ENCODE data around the gene NUDT8. TPM values are rescaled to one million over a fixed set of nuclear protein-coding genes. Genes with fewer than 3 reads are reported as not detected.

NUDT8 gene
- polyA plus RNA-seq, 1 of the 3 experiments (the other 2 are of a cell fraction): 2.7 TPM

DNA sequence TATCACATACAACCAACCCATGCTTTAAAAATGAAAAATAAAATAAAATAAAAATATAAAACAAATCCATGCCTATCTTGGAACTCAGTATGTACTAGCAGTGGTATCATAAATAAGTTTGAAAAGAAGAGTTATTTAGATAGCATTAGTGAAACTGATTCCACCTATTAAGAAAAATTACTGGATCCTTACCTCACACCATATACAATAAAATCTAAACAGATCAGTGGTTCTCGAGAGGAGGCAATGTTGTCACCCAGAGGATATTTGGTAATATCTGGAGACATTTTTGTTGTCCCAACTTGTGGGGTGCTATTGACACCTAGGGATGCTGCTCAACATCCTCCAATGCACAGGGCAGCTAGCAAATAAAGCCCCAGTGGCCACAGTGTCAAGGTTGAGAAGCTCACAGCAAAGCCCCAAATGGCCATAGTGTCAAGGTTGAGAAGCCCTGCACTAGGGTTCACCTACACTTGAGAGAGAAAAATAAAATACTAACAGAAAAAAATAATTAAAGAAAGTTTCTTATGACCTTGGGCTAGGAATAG is 32.9 kb downstream of the NUDT8 start:
- H3K9me3 ChIP-seq: no peaks in the 10 kb centered on the region
- H2AFZ ChIP-seq (ENCODE audit: low read depth): no peak overlapping the region
- no peaks in the 10 kb centered on the region for H3K79me2 ChIP-seq (ENCODE audit: insufficient read depth)
- CTCF ChIA-PET: interaction anchor here (0.7 to 2.5 kb wide), 5 partner anchors 9 to 32 kb away, joined by 3 to 10 read pairs (median 4); partner anchors contain the start of gene NUDT8
- TF ChIP-seq TEAD4 (IDR thresholded peaks at IDR 0.05; ENCODE audit: borderline replicate concordance, insufficient read depth) (no peak), RAD21 (IDR thresholded peaks at IDR 0.05; ENCODE audit: low read length) (no peak), POLR2AphosphoS5 (IDR thresholded peaks at IDR 0.05; ENCODE audit: low read depth, low read length) (no peak), SIN3A (IDR thresholded peaks at IDR 0.05; ENCODE audit: borderline replicate concordance, low read depth, low read length) (no peak), RXRA (IDR thresholded peaks at IDR 0.05; ENCODE audit: borderline replicate concordance, low read depth) (no peak), SMC3 (IDR thresholded peaks at IDR 0.05; ENCODE audit: low read depth, low read length) (no peak), FOXM1 (IDR thresholded peaks at IDR 0.05; ENCODE audit: low read depth) (no peak), FOSL2 (IDR thresholded peaks at IDR 0.05; ENCODE audit: borderline replicate concordance, low read depth) (no peak), CHD2 (IDR thresholded peaks at IDR 0.05; ENCODE audit: low read length, partially characterized antibody) (no peak), EP300 (IDR thresholded peaks at IDR 0.05; ENCODE audit: borderline replicate concordance in 1 of 2, low read depth in 1 of 2, low read length in 1 of 2) (no peak)
- TF ChIP-seq, protein P1, sequence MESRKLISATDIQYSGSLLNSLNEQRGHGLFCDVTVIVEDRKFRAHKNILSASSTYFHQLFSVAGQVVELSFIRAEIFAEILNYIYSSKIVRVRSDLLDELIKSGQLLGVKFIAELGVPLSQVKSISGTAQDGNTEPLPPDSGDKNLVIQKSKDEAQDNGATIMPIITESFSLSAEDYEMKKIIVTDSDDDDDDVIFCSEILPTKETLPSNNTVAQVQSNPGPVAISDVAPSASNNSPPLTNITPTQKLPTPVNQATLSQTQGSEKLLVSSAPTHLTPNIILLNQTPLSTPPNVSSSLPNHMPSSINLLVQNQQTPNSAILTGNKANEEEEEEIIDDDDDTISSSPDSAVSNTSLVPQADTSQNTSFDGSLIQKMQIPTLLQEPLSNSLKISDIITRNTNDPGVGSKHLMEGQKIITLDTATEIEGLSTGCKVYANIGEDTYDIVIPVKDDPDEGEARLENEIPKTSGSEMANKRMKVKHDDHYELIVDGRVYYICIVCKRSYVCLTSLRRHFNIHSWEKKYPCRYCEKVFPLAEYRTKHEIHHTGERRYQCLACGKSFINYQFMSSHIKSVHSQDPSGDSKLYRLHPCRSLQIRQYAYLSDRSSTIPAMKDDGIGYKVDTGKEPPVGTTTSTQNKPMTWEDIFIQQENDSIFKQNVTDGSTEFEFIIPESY (IDR thresholded peaks at IDR 0.05; ENCODE audit: borderline replicate concordance, low read depth): no peak
- TF ChIP-seq, protein P2, sequence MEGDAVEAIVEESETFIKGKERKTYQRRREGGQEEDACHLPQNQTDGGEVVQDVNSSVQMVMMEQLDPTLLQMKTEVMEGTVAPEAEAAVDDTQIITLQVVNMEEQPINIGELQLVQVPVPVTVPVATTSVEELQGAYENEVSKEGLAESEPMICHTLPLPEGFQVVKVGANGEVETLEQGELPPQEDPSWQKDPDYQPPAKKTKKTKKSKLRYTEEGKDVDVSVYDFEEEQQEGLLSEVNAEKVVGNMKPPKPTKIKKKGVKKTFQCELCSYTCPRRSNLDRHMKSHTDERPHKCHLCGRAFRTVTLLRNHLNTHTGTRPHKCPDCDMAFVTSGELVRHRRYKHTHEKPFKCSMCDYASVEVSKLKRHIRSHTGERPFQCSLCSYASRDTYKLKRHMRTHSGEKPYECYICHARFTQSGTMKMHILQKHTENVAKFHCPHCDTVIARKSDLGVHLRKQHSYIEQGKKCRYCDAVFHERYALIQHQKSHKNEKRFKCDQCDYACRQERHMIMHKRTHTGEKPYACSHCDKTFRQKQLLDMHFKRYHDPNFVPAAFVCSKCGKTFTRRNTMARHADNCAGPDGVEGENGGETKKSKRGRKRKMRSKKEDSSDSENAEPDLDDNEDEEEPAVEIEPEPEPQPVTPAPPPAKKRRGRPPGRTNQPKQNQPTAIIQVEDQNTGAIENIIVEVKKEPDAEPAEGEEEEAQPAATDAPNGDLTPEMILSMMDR (IDR thresholded peaks at IDR 0.05): no peak
- TF ChIP-seq, protein P3, sequence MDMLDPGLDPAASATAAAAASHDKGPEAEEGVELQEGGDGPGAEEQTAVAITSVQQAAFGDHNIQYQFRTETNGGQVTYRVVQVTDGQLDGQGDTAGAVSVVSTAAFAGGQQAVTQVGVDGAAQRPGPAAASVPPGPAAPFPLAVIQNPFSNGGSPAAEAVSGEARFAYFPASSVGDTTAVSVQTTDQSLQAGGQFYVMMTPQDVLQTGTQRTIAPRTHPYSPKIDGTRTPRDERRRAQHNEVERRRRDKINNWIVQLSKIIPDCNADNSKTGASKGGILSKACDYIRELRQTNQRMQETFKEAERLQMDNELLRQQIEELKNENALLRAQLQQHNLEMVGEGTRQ (IDR thresholded peaks at IDR 0.05; ENCODE audit: borderline replicate concordance, low read depth, low read length): no peak
- TF ChIP-seq, protein P4, sequence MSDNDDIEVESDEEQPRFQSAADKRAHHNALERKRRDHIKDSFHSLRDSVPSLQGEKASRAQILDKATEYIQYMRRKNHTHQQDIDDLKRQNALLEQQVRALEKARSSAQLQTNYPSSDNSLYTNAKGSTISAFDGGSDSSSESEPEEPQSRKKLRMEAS (IDR thresholded peaks at IDR 0.05; ENCODE audit: low read depth): no peak
- no peak overlapping the region for H3K9ac ChIP-seq
- H3F3A ChIP-seq (replicated peaks; ENCODE audit: insufficient read depth): no peaks in the 10 kb centered on the region
- no peaks in the 10 kb centered on the region for H3K4me1 ChIP-seq (ENCODE audit: control insufficient read depth in 1 of 2, insufficient read depth in 2 of 2, low read depth in 1 of 2, low read length in 1 of 2)
- no peak for DNase-seq
- WGBS (ENCODE audit: low lambda C conversion rate): 50% methylated on average over 1 of the region's 1 CpG
- H3K27ac ChIP-seq (ENCODE audit: low read depth in 2 of 2, low read length in 1 of 2): no peak overlapping the region
- H3K4me3 ChIP-seq (ENCODE audit: low read depth in 2 of 2, low read length in 1 of 2): no peak overlapping the region
- no peaks in the 10 kb centered on the region for H3K36me3 ChIP-seq (replicated peaks in 1 of 2; ENCODE audit: control insufficient read depth in 1 of 2, insufficient read depth in 2 of 2, low read length in 1 of 2)
- no peak overlapping the region for H3K4me2 ChIP-seq
- POLR2A ChIA-PET: no interaction called here
- no peaks in the 10 kb centered on the region for H3K9me2 ChIP-seq
- H4K20me1 ChIP-seq (ENCODE audit: insufficient read depth): no peaks in the 10 kb centered on the region
- H3K27me3 ChIP-seq (ENCODE audit: insufficient read depth): no peaks in the 10 kb centered on the region; the same call in 1 of the 2 replicates

Data from SK-N-SH (cell line).